ENCODE data around the gene TARS3.

Gene TARS3

GRCh38 chr15:101672298-101672697 is 52.0 kb downstream of the TARS3 start:
- no CpG with 5 or more reads among the region's 9 CpGs for WGBS (ENCODE audit: extremely low coverage, insufficient coverage, low lambda C conversion rate)
- Histone ChIP-seq H3K9ac (ENCODE audit: low read length) (no peak overlapping the region), H2BK5ac (ENCODE audit: low read length) (no peak overlapping the region), H3K27ac (ENCODE audit: low read depth, low read length) (no peak overlapping the region), H2BK15ac (replicated peaks; ENCODE audit: low read depth) (no peak overlapping the region), H4K8ac (ENCODE audit: low read depth, low read length) (no peak overlapping the region), H3K4me2 (ENCODE audit: low read length) (no peak overlapping the region), H3K18ac (ENCODE audit: low read length) (no peak overlapping the region), H3K56ac (ENCODE audit: low read length) (no peak overlapping the region), H3K4me3 (ENCODE audit: low read length) (no peak overlapping the region), H3K79me1 (ENCODE audit: low read length) (no peaks in the 10 kb centered on the region), H3K23ac (ENCODE audit: low read length) (no peak overlapping the region), H4K5ac (ENCODE audit: low read length) (no peak overlapping the region), H3K79me2 (ENCODE audit: control insufficient read depth, insufficient read depth, low read length) (no peaks in the 10 kb centered on the region), H3K4me1 (ENCODE audit: control insufficient read depth, low read depth, low read length) (no peaks in the 10 kb centered on the region), H2BK120ac (ENCODE audit: low read depth, low read length) (no peak overlapping the region), H3K27me3 (ENCODE audit: insufficient read depth, low read length, poor library complexity) (no peaks in the 10 kb centered on the region), H3K4ac (ENCODE audit: low read depth, low read length) (no peak overlapping the region), H2AK5ac (ENCODE audit: low read length) (no peak overlapping the region), H3K36me3 (ENCODE audit: control insufficient read depth, insufficient read depth, low read length) (no peaks in the 10 kb centered on the region)
- DNase-seq, result peak; percentile 35

- Histone ChIP-seq H2BK120ac (ENCODE audit: low read depth, low read length) (no peak overlapping the region), H3K18ac (ENCODE audit: low read length) (no peak overlapping the region), H3K79me2 (ENCODE audit: control insufficient read depth, insufficient read depth, low read length) (no peaks in the 10 kb centered on the region), H3K4ac (ENCODE audit: low read depth, low read length) (no peak overlapping the region), H3K4me2 (ENCODE audit: low read length) (no peak overlapping the region), H3K23ac (ENCODE audit: low read length) (no peak overlapping the region), H4K8ac (ENCODE audit: low read depth, low read length) (no peak overlapping the region), H3K56ac (ENCODE audit: low read length) (no peak overlapping the region), H3K27me3 (ENCODE audit: insufficient read depth, low read length, poor library complexity) (no peaks in the 10 kb centered on the region), H2BK5ac (ENCODE audit: low read length) (no peak overlapping the region), H3K79me1 (ENCODE audit: low read length) (no peaks in the 10 kb centered on the region), H3K36me3 (ENCODE audit: control insufficient read depth, insufficient read depth, low read length) (no peaks in the 10 kb centered on the region), H3K27ac (ENCODE audit: low read depth, low read length) (no peak overlapping the region), H2BK15ac (replicated peaks; ENCODE audit: low read depth) (no peak overlapping the region), H2AK5ac (ENCODE audit: low read length) (no peak overlapping the region), H3K4me1 (ENCODE audit: control insufficient read depth, low read depth, low read length) (no peaks in the 10 kb centered on the region), H3K4me3 (ENCODE audit: low read length) (no peak overlapping the region), H4K5ac (ENCODE audit: low read length) (no peak overlapping the region), H3K9ac (ENCODE audit: low read length) (no peak overlapping the region)
- no CpG with 5 or more reads among the region's 3 CpGs for WGBS (ENCODE audit: extremely low coverage, insufficient coverage, low lambda C conversion rate)
- no peak for DNase-seq
Measured at GRCh38 chr15:101669744-101670143, 54.5 kb downstream of the TARS3 start.

DNA sequence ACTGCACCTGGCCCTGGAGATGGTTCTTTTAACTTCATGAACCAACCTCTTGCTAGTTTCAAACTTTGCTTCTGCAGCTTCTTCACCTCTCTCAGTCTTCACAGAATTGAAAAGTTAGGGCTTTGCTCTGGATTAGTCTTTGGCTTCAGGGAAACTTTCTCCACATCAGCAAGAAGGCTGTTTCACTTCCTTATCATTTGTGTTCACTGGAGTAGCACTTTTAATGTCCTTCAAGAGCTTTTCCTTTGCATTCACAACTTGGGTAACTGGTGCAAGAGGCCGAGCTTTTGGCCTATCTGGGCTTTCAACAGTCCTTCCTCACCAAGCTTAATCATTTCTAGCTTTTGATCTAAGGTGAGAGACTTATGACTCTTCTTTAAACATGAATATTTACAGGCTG is 56.4 kb downstream of the TARS3 start:
- Histone ChIP-seq H3K4me2 (ENCODE audit: low read length) (no peak overlapping the region), H3K4me1 (ENCODE audit: control insufficient read depth, low read depth, low read length) (no peaks in the 10 kb centered on the region), H3K9ac (ENCODE audit: low read length) (no peak overlapping the region), H4K8ac (ENCODE audit: low read depth, low read length) (no peak overlapping the region), H3K4me3 (ENCODE audit: low read length) (no peak overlapping the region), H3K4ac (ENCODE audit: low read depth, low read length) (no peak overlapping the region), H3K18ac (ENCODE audit: low read length) (no peak overlapping the region), H2BK120ac (ENCODE audit: low read depth, low read length) (no peak overlapping the region), H2AK5ac (ENCODE audit: low read length) (no peak overlapping the region), H3K27me3 (ENCODE audit: insufficient read depth, low read length, poor library complexity) (no peaks in the 10 kb centered on the region), H3K27ac (ENCODE audit: low read depth, low read length) (no peak overlapping the region), H3K56ac (ENCODE audit: low read length) (no peak overlapping the region), H4K5ac (ENCODE audit: low read length) (no peak overlapping the region), H3K23ac (ENCODE audit: low read length) (no peak overlapping the region), H3K79me1 (ENCODE audit: low read length) (no peaks in the 10 kb centered on the region), H3K79me2 (ENCODE audit: control insufficient read depth, insufficient read depth, low read length) (no peaks in the 10 kb centered on the region), H2BK5ac (ENCODE audit: low read length) (no peak overlapping the region), H3K36me3 (ENCODE audit: control insufficient read depth, insufficient read depth, low read length) (no peaks in the 10 kb centered on the region), H2BK15ac (replicated peaks; ENCODE audit: low read depth) (no peak overlapping the region)
- DNase-seq, result no peak
- WGBS (ENCODE audit: extremely low coverage, insufficient coverage, low lambda C conversion rate), result no CpG with 5 or more reads among the region's 1 CpG

GRCh38 chr15:101664303-101664913 is 59.9 kb downstream of the TARS3 start:
- no peaks in the 10 kb centered on the region for H3K27me3 ChIP-seq (ENCODE audit: insufficient read depth, low read length, poor library complexity)
- H2BK15ac ChIP-seq (replicated peaks; ENCODE audit: low read depth), result no peak overlapping the region
- H3K56ac ChIP-seq (ENCODE audit: low read length), result no peak overlapping the region
- no peaks in the 10 kb centered on the region for H3K79me2 ChIP-seq (ENCODE audit: control insufficient read depth, insufficient read depth, low read length)
- no peak overlapping the region for H2BK120ac ChIP-seq (ENCODE audit: low read depth, low read length)
- H3K4me1 ChIP-seq (ENCODE audit: control insufficient read depth, low read depth, low read length), result no peaks in the 10 kb centered on the region
- no peak overlapping the region for H3K23ac ChIP-seq (ENCODE audit: low read length)
- no peak overlapping the region for H3K4ac ChIP-seq (ENCODE audit: low read depth, low read length)
- no CpG with 5 or more reads among the region's 9 CpGs for WGBS (ENCODE audit: extremely low coverage, insufficient coverage, low lambda C conversion rate)
- no peak overlapping the region for H4K5ac ChIP-seq (ENCODE audit: low read length)
- no peak overlapping the region for H2AK5ac ChIP-seq (ENCODE audit: low read length)
- no peak overlapping the region for H3K4me3 ChIP-seq (ENCODE audit: low read length)
- H3K4me2 ChIP-seq (ENCODE audit: low read length), result no peak overlapping the region
- H3K9ac ChIP-seq (ENCODE audit: low read length), result no peak overlapping the region
- no peaks in the 10 kb centered on the region for H3K36me3 ChIP-seq (ENCODE audit: control insufficient read depth, insufficient read depth, low read length)
- H3K79me1 ChIP-seq (ENCODE audit: low read length), result no peaks in the 10 kb centered on the region
- no peak overlapping the region for H2BK5ac ChIP-seq (ENCODE audit: low read length)
- H4K8ac ChIP-seq (ENCODE audit: low read depth, low read length), result no peak overlapping the region
- no peak overlapping the region for H3K18ac ChIP-seq (ENCODE audit: low read length)
- H3K27ac ChIP-seq (ENCODE audit: low read depth, low read length), result no peak overlapping the region
- peak; percentile 31 for DNase-seq

DNA sequence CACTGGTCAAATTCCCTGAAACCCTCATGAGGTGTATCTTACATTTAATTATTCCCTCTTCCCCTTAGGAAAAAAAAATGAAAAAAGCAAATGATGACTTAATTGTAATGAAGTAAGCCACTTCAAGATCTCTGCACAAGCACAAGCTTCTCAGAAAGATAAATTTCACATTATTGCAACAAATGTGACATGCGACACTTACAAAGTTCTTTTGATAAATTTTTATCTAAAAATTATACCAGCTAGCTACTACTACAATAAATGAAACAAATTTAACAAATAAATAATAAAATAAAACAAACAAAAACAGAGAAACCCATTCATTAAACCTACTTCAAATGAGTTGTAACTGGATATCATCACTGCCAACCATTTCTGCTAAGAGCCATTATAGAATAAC is 62.1 kb downstream of the TARS3 start:
- H3K4me1 ChIP-seq (ENCODE audit: control insufficient read depth, low read depth, low read length), result no peaks in the 10 kb centered on the region
- H3K23ac ChIP-seq (ENCODE audit: low read length), result no peak overlapping the region
- no peak for DNase-seq
- H2BK120ac ChIP-seq (ENCODE audit: low read depth, low read length), result no peak overlapping the region
- H3K18ac ChIP-seq (ENCODE audit: low read length), result no peak overlapping the region
- no peak overlapping the region for H4K5ac ChIP-seq (ENCODE audit: low read length)
- no peak overlapping the region for H3K27ac ChIP-seq (ENCODE audit: low read depth, low read length)
- no peak overlapping the region for H2BK5ac ChIP-seq (ENCODE audit: low read length)
- no peaks in the 10 kb centered on the region for H3K27me3 ChIP-seq (ENCODE audit: insufficient read depth, low read length, poor library complexity)
- H2BK15ac ChIP-seq (replicated peaks; ENCODE audit: low read depth), result no peak overlapping the region
- H3K9ac ChIP-seq (ENCODE audit: low read length), result no peak overlapping the region
- no CpG with 5 or more reads among the region's 1 CpG for WGBS (ENCODE audit: extremely low coverage, insufficient coverage, low lambda C conversion rate)
- no peak overlapping the region for H4K8ac ChIP-seq (ENCODE audit: low read depth, low read length)
- H2AK5ac ChIP-seq (ENCODE audit: low read length), result no peak overlapping the region
- no peak overlapping the region for H3K4me2 ChIP-seq (ENCODE audit: low read length)
- no peak overlapping the region for H3K56ac ChIP-seq (ENCODE audit: low read length)
- no peaks in the 10 kb centered on the region for H3K79me2 ChIP-seq (ENCODE audit: control insufficient read depth, insufficient read depth, low read length)
- H3K4ac ChIP-seq (ENCODE audit: low read depth, low read length), result no peak overlapping the region
- no peak overlapping the region for H3K4me3 ChIP-seq (ENCODE audit: low read length)
- no peaks in the 10 kb centered on the region for H3K79me1 ChIP-seq (ENCODE audit: low read length)
- H3K36me3 ChIP-seq (ENCODE audit: control insufficient read depth, insufficient read depth, low read length), result no peaks in the 10 kb centered on the region

DNA sequence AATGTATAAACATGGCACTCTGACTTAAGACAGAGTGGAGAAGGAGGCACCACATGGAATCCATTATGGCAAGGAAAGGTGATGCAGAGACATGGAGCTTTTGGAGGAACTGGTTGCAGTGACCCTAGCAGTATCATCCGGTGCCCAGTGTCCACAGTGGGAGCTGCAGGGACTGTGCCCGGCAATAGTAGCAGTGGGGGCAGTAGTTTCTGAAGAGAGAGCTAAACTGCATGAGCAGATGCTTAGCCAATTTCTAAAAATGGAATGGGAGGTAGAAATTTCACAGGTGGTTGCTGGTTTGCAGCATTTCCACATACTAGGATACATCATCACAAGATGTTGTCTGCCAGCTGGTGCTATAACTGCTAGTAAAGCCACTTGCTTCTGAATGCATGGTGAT is 64.3 kb downstream of the TARS3 start:
- Histone ChIP-seq H3K18ac (ENCODE audit: low read length) (no peak overlapping the region), H2BK5ac (ENCODE audit: low read length) (no peak overlapping the region), H2BK15ac (replicated peaks; ENCODE audit: low read depth) (no peak overlapping the region), H3K4me1 (ENCODE audit: control insufficient read depth, low read depth, low read length) (no peaks in the 10 kb centered on the region), H3K56ac (ENCODE audit: low read length) (no peak overlapping the region), H3K4me2 (ENCODE audit: low read length) (no peak overlapping the region), H4K8ac (ENCODE audit: low read depth, low read length) (no peak overlapping the region), H3K27ac (ENCODE audit: low read depth, low read length) (no peak overlapping the region), H3K4me3 (ENCODE audit: low read length) (no peak overlapping the region), H3K27me3 (ENCODE audit: insufficient read depth, low read length, poor library complexity) (no peaks in the 10 kb centered on the region), H3K79me2 (ENCODE audit: control insufficient read depth, insufficient read depth, low read length) (no peaks in the 10 kb centered on the region), H3K23ac (ENCODE audit: low read length) (no peak overlapping the region), H2BK120ac (ENCODE audit: low read depth, low read length) (no peak overlapping the region), H3K36me3 (ENCODE audit: control insufficient read depth, insufficient read depth, low read length) (no peaks in the 10 kb centered on the region), H3K9ac (ENCODE audit: low read length) (no peak overlapping the region), H3K79me1 (ENCODE audit: low read length) (no peaks in the 10 kb centered on the region), H3K4ac (ENCODE audit: low read depth, low read length) (no peak overlapping the region), H4K5ac (ENCODE audit: low read length) (no peak overlapping the region), H2AK5ac (ENCODE audit: low read length) (no peak overlapping the region)
- no CpG with 5 or more reads among the region's 2 CpGs for WGBS (ENCODE audit: extremely low coverage, insufficient coverage, low lambda C conversion rate)
- no peak for DNase-seq
